ENCODE measurements around the gene METTL16.
A peak's percentile ranks its signal among the peaks of the same experiment; 100 is the strongest.

The METTL16 gene

GRCh38 chr17:2418572-2418971 lies 93.1 kb downstream of the METTL16 start:
- DNase-seq (ENCODE audit: low read depth, low spot score), result no peak
- no peak overlapping the region for H3K27ac ChIP-seq

- DNase-seq (ENCODE audit: low read depth, low spot score), result no peak
- H3K27ac ChIP-seq, result peak overlapping the region; percentile 47
Measured at GRCh38 chr17:2416010-2416734, 95.5 kb downstream of the METTL16 start.

- H3K27ac ChIP-seq, result no peak overlapping the region
- DNase-seq (ENCODE audit: low read depth, low spot score), result no peak
Measured at GRCh38 chr17:2415081-2415480, 96.6 kb downstream of the METTL16 start.

- no peak for DNase-seq (ENCODE audit: low read depth, low spot score)
- H3K27ac ChIP-seq, result no peak overlapping the region
Measured at GRCh38 chr17:2414446-2415064, 97.1 kb downstream of the METTL16 start.

- DNase-seq (ENCODE audit: low read depth, low spot score), result no peak
- peak overlapping the region; percentile 56 for H3K27ac ChIP-seq
Measured at GRCh38 chr17:2412561-2413021, 99.1 kb downstream of the METTL16 start.

DNA sequence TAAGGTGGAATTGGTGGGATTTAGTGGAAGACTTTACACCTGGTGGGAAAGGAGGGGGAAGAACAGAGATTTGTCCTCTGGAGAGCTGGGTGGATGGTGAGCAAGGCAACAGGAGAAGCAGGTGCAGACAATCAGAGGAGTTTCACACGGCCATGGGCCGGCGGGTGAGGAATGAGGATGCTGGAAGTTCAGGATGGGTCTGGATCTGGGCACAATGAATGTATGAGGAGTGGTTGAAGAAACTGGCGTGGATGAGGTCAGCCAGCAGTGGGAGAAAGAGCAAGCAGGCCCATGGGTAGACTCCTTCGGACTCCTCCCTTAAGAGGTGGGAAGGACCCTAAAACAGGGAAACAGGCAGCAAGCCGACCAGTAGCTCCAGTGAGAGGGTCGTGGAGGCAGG lies 100.7 kb downstream of the METTL16 start:
- no peak overlapping the region for H3K27ac ChIP-seq

DNA sequence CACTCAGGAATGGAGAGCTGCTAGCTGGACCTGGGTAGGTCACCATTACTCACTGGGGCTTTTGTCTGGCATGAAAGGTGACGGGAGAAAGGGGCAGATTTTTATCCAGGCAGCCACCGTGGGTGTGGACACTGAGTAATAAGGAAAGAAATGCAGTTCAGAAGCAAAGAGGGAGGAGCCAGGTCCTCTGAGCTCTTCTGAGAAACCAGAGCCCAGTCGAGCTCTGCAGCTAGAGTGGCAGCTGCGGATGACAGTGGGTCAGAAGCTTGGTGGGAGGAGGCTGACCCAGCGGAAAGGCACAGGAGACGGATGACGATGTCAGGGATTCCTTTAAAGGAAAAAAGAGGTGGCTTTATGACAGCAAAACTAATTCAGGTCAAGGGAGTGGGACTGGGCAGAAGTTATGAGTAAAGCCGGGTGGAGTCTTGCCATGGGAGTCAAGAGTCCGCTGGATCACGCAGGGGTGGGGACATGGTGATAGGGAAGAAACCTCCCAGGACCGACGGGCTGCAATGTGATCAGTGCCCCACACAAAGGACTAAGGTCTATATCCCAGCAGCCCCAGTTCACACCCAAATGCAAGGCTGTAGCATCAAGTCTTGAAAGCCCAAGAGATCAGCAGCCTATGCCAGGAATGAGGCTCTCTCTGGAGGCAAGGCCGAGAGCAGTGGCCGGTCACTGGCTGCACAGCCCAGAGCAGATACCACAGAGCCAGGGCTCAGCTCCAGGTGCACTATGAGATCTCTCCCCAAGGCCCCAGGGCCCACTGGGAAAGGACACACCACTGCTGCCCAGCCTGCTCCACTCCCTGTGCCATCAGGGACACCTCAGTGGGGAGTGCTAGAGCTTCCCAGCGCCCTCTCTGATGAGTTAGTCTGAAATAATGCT lies 104.5 kb downstream of the METTL16 start:
- peak overlapping the region; percentile 100 for H3K27ac ChIP-seq
- DNase-seq (ENCODE audit: low read depth, low spot score), result peak; percentile 93

More for the DNA sequence above, 100.7 kb downstream of the METTL16 start:
- DNase-seq (ENCODE audit: low read depth, low spot score), result no peak

- H3K27ac ChIP-seq, result peak overlapping the region; percentile 100
- peak; percentile 94 for DNase-seq (ENCODE audit: low read depth, low spot score)
Measured at GRCh38 chr17:2406271-2406902, 105.3 kb downstream of the METTL16 start.

DNA sequence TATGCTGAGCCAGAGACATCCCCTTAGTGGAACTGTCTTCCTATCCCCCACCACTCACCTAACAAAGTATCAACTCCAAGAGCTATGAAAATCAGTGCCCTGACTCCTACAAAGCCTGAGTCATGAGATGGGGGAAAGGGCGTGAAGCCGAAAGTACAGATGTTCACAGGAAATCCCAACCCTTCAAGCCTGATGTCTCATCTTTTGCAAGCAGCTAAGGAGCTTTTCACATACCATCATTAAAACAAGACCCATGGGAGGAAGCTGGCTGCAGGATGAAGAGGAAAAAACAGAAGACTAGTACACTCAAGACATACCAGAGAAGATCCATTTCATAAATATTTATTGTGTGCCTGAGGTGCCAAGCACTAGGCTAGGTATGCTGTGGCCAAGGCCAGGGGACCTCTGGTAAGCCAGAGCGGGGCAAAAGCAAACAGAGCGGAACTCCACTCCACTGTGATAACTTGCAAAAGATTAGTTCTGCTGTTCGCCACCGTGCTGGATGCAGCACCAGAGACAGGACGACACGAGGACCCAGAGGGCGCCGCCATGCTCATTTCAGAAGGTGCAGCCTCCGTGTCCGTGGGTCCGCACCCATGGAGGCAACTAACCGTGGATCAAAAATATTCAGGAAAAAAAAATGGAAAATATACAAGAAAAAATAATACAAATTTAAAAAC lies 106.3 kb downstream of the METTL16 start:
- peak overlapping the region; percentile 100 for H3K27ac ChIP-seq
- peak; percentile 93 for DNase-seq (ENCODE audit: low read depth, low spot score)

- DNase-seq (ENCODE audit: low read depth, low spot score), result no peak
- H3K27ac ChIP-seq, result peak overlapping the region; percentile 100
Measured at GRCh38 chr17:2403044-2403443, 108.6 kb downstream of the METTL16 start.

GRCh38 chr17:2402544-2402943 lies 109.1 kb downstream of the METTL16 start:
- H3K27ac ChIP-seq, result peak overlapping the region; percentile 100
- no peak for DNase-seq (ENCODE audit: low read depth, low spot score)

DNA sequence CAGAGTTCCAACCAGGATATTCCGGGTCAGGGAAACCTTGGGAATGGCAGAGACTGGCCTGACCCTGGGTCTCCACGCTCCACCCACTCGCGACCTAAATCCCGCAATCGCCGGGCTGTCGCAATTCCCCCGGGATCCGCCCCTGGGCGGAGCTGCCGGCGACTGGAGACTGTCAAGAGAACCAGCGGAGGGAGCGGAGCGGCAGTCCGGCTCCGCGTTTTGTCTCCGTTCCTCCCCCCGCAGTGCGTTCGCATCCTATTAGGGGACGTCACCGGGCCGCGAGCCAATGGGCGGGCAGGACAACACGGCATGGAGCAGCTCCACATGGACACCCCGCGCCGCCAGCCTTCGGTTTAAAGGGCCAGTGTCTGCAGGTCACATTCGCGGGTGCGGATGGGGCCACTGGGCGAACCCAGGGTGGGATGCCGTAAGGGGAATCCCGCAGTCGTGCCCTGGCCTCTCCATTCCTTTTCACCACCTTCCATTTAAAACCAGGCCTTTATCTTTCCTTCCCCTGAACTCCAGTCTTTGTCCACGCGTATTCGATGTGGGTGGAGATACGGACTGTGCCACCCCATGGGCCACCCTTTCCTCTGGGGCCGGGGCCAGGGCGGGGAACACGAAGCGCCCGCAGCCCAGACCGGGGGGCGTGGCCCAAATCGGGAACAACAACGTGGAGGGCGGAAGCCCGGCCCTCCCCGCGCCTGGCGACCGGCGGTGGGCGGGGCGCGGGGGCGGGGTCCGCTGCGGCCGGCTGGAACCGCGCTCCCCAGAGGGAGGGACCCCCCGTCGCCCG lies 110.1 kb downstream of the METTL16 start:
- H3K27ac ChIP-seq, result peak overlapping the region; percentile 100
- DNase-seq (ENCODE audit: low read depth, low spot score), result peak; percentile 98

DNA sequence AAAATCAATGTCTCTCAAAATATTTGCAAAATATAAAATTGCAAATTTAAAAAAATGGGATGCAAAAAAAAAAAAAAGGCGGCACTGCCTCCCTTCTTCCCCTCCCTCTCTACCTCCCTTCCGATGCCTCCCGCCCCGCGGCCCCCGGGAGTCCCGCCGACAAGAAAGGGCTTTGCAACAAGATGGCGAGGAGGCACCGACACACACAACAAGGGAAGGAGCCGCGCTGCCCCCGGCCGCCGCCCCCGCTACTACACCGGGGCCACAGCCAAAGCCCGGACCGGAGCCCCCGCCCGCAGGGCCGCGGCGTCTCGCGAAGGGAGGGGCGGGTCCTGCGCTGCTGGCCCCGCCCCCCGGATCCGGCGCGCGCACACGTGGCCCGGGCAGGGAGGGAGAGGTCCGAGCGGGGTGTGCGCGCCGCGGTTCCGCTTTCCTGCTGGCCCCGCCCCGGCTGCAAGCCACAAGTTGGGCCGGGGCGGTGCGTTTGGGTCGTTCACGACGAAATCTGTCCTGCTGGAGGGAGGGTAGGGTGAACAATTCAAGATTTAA lies 110.7 kb downstream of the METTL16 start, which contains the start of gene MNT:
MNT (minus strand) TSS at position 184 of the 549 bp plus-strand sequence. CDS start 348 bp downstream, outside the sequence.
- peak; percentile 78 for DNase-seq (ENCODE audit: low read depth, low spot score)
- H3K27ac ChIP-seq, result peak within 1 kb of the TSS; percentile 100

- no peak for DNase-seq (ENCODE audit: low read depth, low spot score)
- peak overlapping the region; percentile 100 for H3K27ac ChIP-seq
Measured at GRCh38 chr17:2400474-2400866, 111.2 kb downstream of the METTL16 start.

DNA sequence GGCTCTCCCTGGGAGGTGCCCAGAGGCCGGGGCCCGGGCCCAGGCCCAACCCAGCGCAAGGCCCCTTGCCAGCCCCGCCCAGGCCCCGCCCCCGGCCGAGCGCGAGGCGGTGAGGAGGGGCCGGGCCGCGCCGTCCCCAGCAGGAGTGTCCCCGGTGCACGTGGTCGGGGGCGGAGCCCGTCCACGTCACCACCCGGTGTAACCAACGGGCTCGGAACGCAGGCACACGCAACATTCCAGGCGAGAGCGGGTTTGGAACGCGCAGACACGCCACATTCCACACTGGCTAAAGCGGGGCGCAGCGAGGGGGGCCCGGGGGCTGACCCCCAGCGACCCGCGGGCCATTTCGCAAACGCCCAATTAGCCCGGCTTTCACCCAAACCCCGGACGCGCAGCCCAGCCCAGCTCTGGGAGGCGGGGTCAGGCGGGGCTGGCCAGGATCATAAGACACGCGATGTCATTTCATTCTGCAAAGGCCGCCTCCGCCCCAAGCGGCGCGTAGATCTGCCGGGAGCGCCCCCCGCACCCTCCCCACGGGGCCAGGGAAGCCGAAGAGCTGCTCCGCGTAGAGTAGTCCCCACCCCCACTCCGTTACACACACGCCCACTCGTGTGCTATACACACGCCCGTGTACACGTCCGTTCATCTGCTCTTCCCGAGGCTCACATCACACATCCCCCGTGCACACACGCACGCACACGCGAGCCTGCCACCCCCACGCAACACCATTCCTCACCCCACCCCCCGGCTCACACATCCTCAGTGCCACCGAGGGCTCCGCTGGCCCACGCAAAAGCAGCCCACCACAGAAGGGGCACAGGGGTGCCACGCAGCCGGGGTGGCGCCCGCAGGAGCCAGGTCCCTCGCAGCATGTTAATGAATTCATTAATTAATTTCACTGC lies 111.9 kb downstream of the METTL16 start:
- H3K27ac ChIP-seq, result peak overlapping the region; percentile 100
- DNase-seq (ENCODE audit: low read depth, low spot score), result peak; percentile 87

DNA sequence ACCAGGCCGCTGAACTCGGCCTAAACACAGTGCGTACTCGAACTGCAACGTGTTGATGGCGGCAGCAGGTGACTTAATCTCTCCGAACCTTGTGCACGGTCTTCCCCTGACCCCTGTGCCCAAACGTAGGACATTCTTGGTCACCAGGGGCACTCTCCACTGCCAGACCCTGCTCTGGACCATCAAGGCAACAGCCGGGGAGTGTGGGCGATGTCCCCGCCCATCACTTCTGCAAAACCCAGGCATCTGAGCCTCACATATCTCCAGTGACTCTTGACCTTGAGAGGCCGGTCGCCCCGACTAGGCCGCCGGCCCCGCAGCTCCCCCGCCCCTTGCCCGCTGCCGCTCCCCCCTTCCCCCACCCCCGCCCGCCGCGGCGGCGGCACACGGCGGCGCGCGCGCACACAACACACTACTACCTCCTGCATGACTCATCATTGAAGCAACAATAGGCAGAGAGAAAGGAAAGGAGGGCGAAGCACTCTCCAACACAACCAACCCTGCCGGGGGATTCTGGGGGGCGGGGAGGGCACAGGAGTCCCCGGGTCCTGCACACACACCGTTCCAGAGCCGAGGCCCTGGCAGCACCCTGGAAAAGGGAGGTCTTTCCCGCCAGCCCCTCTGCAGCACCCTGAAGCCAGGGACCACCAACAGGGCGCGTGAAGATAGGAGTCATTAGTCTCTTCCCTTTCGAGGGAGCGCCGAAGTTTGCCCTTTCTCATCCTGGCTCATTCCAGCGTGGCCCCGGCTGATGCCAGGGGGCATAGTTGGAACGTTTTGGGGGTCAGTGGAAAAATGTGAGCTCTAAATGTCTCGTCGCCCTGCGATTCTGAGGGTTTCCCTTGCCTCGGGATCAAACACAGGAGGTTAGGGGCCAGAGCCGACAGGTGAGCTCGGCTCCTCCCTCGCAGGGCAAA lies 112.8 kb downstream of the METTL16 start:
- H3K27ac ChIP-seq, result peak overlapping the region; percentile 100
- DNase-seq (ENCODE audit: low read depth, low spot score), result no peak
